Testis (tissue), 2 donors: ENCODE measurements around the gene CFC1.
"Not testable (repeated sequence)": the region's sequence is repeated elsewhere in the genome, so short reads cannot be mapped to it uniquely, and the experiment has no call there.

Experiments used
- CTCF ChIP-seq, 3 experiments: fragments of 450-650 bp in 2 of 3; fragments of 200-600 bp in 1 of 3; sonication (generic) in 1 of 3; IDR thresholded peaks; one replicate each; pipeline ENCODE4 v1.5.1; 2016 to 2019; ENCODE audit warnings: antibody characterized with exemption in 3 of 3, mild to moderate bottlenecking in 2 of 3, moderate library complexity in 1 of 3
- POLR2A ChIP-seq: fragments of 450-650 bp; IDR thresholded peaks from one replicate; pipeline ENCODE4 v1.6.1; 2017; ENCODE audit warnings: antibody characterized with exemption, mild to moderate bottlenecking, moderate library complexity

DNA sequence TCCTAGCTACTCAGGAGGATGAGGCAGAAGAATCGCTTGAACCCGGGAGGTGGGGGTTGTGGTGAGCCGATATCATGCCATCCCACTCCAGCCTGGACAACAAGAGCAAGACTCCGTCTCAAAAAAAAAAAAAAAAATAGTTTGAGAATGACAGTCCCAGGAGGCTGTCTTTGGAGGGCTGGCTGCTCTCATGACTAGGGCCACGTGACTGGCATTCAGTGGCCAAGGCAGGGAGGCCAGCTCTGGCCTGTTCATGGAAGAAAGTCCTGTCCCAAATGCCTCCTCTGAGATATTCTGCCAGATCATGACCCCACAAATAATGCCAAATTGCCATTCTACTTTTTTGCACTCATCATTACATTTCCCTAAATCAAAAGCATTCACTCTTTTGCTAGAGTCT is 54.4 kb downstream of the CFC1 start:
- TF ChIP-seq POLR2A; CTCF (IDR thresholded peaks at IDR 0.05): not testable (repeated sequence)
